KMS-11 (cell line): Measurements from ENCODE around the gene CYB5B.

Experiments
- H2AFZ ChIP-seq: fragments of 200-600 bp; sonication (generic); 2 replicates; pipeline ENCODE4 v1.6.1; 2016; ENCODE audit warnings: antibody characterized with exemption, mixed run types, low read depth
- H3K27ac ChIP-seq: fragments of 200-600 bp; sonication (generic); 2 replicates; pipeline ENCODE4 v1.6.1; 2016; ENCODE audit warnings: mild to moderate bottlenecking, mixed run types
- H3K27me3 ChIP-seq: fragments of 200-600 bp; sonication (generic); 2 replicates; pipeline ENCODE4 v1.6.1; 2017; ENCODE audit warnings: mild to moderate bottlenecking, low read depth, mixed run types, moderate library complexity; ENCODE audit not compliant: insufficient read depth
- H3K36me3 ChIP-seq: fragments of 200-600 bp; sonication (generic); 2 replicates; pipeline ENCODE4 v1.6.1; 2017; ENCODE audit warnings: mild to moderate bottlenecking, mixed run types; ENCODE audit not compliant: insufficient read depth
- H3K4me1 ChIP-seq: fragments of 200-600 bp; sonication (generic); 2 replicates; pipeline ENCODE4 v1.6.1; 2016; ENCODE audit warnings: mild to moderate bottlenecking, low read depth, mixed run types; ENCODE audit not compliant: poor library complexity, severe bottlenecking
- H3K4me2 ChIP-seq: fragments of 200-600 bp; sonication (generic); 2 replicates; pipeline ENCODE4 v1.7.0; 2016; ENCODE audit warnings: mild to moderate bottlenecking, mixed run types
- H3K4me3 ChIP-seq: fragments of 200-600 bp; sonication (generic); IDR thresholded peaks from 2 replicates; pipeline ENCODE4 v1.6.1; 2017; ENCODE audit warnings: low read depth, low read length, mixed read lengths; ENCODE audit not compliant: insufficient read depth
- H3K79me2 ChIP-seq: fragments of 200-600 bp; sonication (generic); 2 replicates; pipeline ENCODE4 v1.6.1; 2016; ENCODE audit warnings: low read depth, mixed run types; ENCODE audit not compliant: insufficient read depth
- H3K9ac ChIP-seq: fragments of 200-600 bp; sonication (generic); 2 replicates; pipeline ENCODE4 v1.6.1; 2016; ENCODE audit warnings: mild to moderate bottlenecking, mixed run types
- H4K20me1 ChIP-seq: fragments of 200-600 bp; sonication (generic); 2 replicates; pipeline ENCODE4 v1.6.1; 2016; ENCODE audit warnings: mild to moderate bottlenecking, mixed run types; ENCODE audit not compliant: insufficient read depth
- TF ChIP-seq, protein P1 (sequence below): fragments of 200-600 bp; sonication (generic); conservative IDR thresholded peaks from 2 replicates; pipeline ENCODE4 v1.6.1; 2017; ENCODE audit warnings: low read depth, mild to moderate bottlenecking, antibody characterized with exemption, low read length, moderate library complexity, mixed read lengths

The CYB5B gene

DNA sequence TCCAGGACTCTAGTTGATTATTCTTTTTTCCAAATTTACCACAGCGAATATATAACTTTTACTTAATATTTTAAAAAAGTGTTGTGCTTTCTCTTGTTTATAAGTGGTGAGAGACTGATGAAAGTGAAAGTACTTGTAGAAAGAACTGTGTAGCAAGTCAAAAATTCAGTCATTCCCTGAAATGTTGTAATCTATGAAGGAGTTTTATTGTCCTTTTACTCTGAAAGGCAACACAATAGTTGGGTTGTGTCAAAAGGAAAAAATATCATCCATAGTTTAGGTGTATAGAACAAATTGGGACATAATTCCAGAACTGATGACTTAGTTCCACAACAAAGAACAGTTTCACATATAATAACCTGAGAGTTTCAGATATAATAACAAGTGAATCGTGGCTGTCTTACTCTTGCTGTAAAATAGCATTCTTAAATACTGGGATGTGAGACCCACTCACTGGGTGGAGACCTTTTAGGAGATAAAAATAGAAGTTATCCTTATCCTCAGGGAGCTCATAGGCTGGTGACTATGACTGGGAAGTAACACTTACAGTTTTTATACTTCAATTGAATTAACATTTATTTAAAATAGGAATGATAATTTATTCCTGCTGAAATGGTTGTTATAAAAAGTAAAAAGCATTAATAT, 20.6 kb downstream of the CYB5B start:
- Histone ChIP-seq H3K4me2 (peak overlapping the region; percentile 52), H3K4me1 (peaks cover 27% of the 10 kb centered on the region), H3K36me3 (peaks cover 6% of the 10 kb centered on the region; the same call in 1 of the 2 replicates), H3K4me3 (no peak overlapping the region), H3K79me2 (peaks cover 37% of the 10 kb centered on the region; the same call in 1 of the 2 replicates), H2AFZ (no peak overlapping the region), H3K27me3 (no peaks in the 10 kb centered on the region), H4K20me1 (peaks cover 11% of the 10 kb centered on the region; the same call in 1 of the 2 replicates), H3K27ac (no peak overlapping the region), H3K9ac (no peak overlapping the region)
- TF ChIP-seq, protein P1, sequence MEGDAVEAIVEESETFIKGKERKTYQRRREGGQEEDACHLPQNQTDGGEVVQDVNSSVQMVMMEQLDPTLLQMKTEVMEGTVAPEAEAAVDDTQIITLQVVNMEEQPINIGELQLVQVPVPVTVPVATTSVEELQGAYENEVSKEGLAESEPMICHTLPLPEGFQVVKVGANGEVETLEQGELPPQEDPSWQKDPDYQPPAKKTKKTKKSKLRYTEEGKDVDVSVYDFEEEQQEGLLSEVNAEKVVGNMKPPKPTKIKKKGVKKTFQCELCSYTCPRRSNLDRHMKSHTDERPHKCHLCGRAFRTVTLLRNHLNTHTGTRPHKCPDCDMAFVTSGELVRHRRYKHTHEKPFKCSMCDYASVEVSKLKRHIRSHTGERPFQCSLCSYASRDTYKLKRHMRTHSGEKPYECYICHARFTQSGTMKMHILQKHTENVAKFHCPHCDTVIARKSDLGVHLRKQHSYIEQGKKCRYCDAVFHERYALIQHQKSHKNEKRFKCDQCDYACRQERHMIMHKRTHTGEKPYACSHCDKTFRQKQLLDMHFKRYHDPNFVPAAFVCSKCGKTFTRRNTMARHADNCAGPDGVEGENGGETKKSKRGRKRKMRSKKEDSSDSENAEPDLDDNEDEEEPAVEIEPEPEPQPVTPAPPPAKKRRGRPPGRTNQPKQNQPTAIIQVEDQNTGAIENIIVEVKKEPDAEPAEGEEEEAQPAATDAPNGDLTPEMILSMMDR, result no peak

DNA sequence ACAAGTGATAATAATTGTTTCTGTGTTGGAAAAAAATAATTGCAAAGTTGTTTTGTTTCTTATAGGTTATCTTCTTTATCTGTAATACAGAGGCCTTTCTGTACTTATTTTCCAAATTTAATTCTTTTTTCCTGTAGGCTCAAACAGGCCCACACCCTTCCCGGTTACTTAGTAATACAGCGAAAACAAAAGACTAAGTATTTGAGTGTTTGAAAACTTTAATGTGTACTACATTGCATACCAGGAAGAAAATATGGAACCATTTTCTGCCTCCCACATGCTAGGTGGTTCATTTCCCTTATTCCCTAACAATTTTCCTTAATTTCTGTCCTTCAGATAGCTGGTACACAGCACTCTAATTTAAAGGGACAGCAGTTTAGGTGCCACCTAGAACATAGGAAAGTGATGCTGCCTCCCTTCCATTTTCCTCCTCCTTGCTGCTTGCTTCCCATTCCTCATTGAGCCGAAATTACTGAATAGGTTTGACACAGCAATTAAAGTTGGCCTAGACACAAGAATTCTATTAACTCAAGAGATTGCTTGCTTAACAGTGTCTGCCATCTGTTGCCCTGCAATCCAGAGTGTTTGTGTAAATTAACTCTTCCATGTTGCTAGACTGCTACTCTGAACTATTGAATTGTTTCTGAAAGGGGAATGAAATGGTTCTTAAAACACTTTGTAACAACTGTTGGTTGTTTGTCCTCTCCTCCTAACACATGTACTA, 24.2 kb downstream of the CYB5B start:
- Histone ChIP-seq H3K36me3 (peaks cover 6% of the 10 kb centered on the region; the same call in 1 of the 2 replicates), H3K9ac (no peak overlapping the region), H3K4me1 (peaks cover 27% of the 10 kb centered on the region), H3K79me2 (peaks cover 20% of the 10 kb centered on the region; the same call in 1 of the 2 replicates), H3K4me3 (no peak overlapping the region), H4K20me1 (0 out of 2 replicates have a peak, but pooled peaks cover 6% of the 10 kb centered on the region), H3K27me3 (no peaks in the 10 kb centered on the region), H3K27ac (no peak overlapping the region), H2AFZ (no peak overlapping the region), H3K4me2 (no peak overlapping the region)
- TF ChIP-seq, protein P1, result no peak

DNA sequence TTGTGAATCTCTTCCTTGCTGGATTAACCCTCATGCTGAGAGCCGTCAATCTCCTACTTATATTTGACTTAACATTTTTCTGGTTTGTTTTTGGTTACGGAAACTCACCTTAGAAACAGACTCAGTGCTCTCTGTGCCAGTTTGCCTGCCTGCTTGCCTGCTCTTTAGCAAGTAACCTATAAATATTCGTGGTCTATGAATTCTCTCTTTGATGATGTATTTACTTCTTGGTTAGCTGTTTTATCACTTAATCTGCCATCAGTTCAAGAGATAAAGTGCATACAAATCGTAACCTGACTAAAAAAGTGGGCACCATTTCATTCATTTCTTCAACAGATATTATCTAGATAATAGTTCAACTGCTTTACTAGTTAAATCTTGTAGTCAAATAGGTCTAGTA, 26.7 kb downstream of the CYB5B start:
- H3K27me3 ChIP-seq, result no peaks in the 10 kb centered on the region
- H3K36me3 ChIP-seq, result peaks cover 6% of the 10 kb centered on the region; the same call in 1 of the 2 replicates
- no peaks in the 10 kb centered on the region for H4K20me1 ChIP-seq
- peaks cover 7% of the 10 kb centered on the region for H3K4me1 ChIP-seq
- TF ChIP-seq, protein P1, result no peak
- no peak overlapping the region for H3K27ac ChIP-seq
- no peak overlapping the region for H3K4me3 ChIP-seq
- H2AFZ ChIP-seq, result no peak overlapping the region
- H3K79me2 ChIP-seq, result 0 out of 2 replicates have a peak, but pooled peaks cover 3% of the 10 kb centered on the region
- H3K4me2 ChIP-seq, result no peak overlapping the region
- no peak overlapping the region for H3K9ac ChIP-seq

DNA sequence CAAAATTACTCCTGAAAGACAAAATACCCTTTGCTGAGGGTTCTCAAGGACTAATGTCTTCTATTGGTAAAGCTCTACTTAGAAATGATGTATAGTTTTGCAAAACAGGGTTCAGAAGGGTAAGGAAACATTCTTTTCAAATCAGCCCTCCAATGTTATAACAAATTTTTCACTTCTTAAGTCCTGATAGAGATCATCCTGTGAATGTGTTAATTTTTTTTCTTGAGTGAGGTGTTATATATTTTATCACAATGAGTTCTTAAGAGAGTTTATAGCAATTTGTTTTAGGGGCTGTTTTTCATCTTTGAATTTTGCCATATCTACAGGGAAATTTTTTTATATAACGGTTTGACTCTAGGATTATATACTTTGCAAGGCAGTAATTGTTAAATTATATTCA, 29.5 kb downstream of the CYB5B start:
- Histone ChIP-seq H3K4me1 (no peaks in the 10 kb centered on the region), H3K4me2 (no peak overlapping the region), H3K27me3 (no peaks in the 10 kb centered on the region), H3K27ac (no peak overlapping the region), H3K9ac (no peak overlapping the region), H2AFZ (no peak overlapping the region), H4K20me1 (no peaks in the 10 kb centered on the region), H3K79me2 (0 out of 2 replicates have a peak, but pooled peaks cover 3% of the 10 kb centered on the region), H3K36me3 (no peaks in the 10 kb centered on the region; the same call in 1 of the 2 replicates), H3K4me3 (no peak overlapping the region)
- TF ChIP-seq, protein P1, result no peak
